ENCODE data around the gene CAMSAP1. TPM values are rescaled to one million over a fixed set of nuclear protein-coding genes. Genes with fewer than 3 reads are reported as not detected.
"Not testable (repeated sequence)": the region's sequence is repeated elsewhere in the genome, so short reads cannot be mapped to it uniquely, and the experiment has no call there.

The CAMSAP1 gene
- total RNA-seq, 4 donors from 2014 or later, result 15.6 to 61.2 (median 43.2) TPM

DNA sequence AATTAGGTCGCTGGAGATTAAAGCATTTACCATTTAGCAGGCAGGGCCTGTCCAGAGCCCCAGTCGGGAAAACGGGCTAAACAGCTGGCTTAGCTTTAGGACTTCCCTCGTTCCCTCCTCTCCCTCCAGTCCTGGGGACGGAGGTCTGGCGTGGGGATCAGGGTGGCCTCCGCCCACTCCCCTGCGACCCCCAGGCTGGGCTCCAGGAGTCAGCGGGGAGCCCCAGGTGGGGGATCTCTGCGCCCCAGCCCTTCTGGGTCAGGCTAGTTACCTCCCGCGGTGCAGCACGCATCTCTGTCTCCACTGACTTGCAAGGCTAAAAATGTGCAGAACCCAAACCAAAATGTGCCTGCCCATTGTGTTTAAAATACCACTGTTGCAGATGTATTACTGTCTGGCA, 16.2 kb upstream of the CAMSAP1 start:
- intact Hi-C loops (cut with DNase I; ENCODE audit: low total_unique reads), result no loop called here
- Histone ChIP-seq H3K36me3 (no peaks in the 10 kb centered on the region), H3K27me3 (no peaks in the 10 kb centered on the region), H3K27ac (no peak overlapping the region), H3K4me1 (no peaks in the 10 kb centered on the region), H3K4me3 (no peak overlapping the region), H3K9me3 (peaks cover 0 to 3% of the 10 kb centered on the region in 2 donors)
- DNase-seq, result no peak
- TF ChIP-seq, protein P1, sequence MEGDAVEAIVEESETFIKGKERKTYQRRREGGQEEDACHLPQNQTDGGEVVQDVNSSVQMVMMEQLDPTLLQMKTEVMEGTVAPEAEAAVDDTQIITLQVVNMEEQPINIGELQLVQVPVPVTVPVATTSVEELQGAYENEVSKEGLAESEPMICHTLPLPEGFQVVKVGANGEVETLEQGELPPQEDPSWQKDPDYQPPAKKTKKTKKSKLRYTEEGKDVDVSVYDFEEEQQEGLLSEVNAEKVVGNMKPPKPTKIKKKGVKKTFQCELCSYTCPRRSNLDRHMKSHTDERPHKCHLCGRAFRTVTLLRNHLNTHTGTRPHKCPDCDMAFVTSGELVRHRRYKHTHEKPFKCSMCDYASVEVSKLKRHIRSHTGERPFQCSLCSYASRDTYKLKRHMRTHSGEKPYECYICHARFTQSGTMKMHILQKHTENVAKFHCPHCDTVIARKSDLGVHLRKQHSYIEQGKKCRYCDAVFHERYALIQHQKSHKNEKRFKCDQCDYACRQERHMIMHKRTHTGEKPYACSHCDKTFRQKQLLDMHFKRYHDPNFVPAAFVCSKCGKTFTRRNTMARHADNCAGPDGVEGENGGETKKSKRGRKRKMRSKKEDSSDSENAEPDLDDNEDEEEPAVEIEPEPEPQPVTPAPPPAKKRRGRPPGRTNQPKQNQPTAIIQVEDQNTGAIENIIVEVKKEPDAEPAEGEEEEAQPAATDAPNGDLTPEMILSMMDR (IDR thresholded peaks at IDR 0.05), result no peak
- no peak for TF ChIP-seq POLR2A (IDR thresholded peaks at IDR 0.05)

DNA sequence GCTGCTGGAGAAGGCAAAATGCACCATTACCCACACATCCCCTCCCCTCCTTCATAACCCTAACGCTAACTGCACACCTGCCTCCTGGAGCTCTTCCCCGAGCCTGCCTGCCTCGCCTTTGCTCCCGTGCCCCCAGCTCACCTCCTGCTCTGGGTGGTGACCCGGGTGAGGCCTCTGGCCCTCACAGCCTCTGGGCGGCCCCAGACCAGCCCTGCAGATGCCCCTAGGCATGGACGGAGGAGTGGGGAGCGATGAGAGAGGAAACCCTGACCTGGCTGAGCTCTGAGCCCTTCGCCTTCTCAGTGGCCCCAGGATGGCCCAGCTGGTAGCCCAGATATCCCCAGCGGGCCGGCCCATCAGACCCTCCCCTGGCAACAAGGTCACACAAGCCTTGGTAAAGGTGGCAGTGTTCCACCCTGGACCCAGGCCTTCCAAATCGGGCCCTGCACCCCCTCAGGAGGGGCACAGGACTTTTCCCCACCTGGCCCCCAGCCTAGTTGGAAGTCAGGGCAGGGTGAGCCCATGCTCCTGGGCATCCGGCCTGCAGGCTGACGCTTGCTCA, 14.5 kb upstream of the CAMSAP1 start:
- peaks cover 0 to 17% of the 10 kb centered on the region in 2 donors for H3K9me3 ChIP-seq
- no peak overlapping the region for H3K27ac ChIP-seq
- H3K27me3 ChIP-seq, result no peaks in the 10 kb centered on the region
- no peak overlapping the region for H3K4me3 ChIP-seq
- no peak for DNase-seq
- H3K4me1 ChIP-seq, result no peaks in the 10 kb centered on the region
- no peak for TF ChIP-seq POLR2A (IDR thresholded peaks at IDR 0.05)
- TF ChIP-seq, protein P1 (IDR thresholded peaks at IDR 0.05), result no peak
- H3K36me3 ChIP-seq, result no peaks in the 10 kb centered on the region
- intact Hi-C loops (cut with DNase I; ENCODE audit: low total_unique reads), result no loop called here

DNA sequence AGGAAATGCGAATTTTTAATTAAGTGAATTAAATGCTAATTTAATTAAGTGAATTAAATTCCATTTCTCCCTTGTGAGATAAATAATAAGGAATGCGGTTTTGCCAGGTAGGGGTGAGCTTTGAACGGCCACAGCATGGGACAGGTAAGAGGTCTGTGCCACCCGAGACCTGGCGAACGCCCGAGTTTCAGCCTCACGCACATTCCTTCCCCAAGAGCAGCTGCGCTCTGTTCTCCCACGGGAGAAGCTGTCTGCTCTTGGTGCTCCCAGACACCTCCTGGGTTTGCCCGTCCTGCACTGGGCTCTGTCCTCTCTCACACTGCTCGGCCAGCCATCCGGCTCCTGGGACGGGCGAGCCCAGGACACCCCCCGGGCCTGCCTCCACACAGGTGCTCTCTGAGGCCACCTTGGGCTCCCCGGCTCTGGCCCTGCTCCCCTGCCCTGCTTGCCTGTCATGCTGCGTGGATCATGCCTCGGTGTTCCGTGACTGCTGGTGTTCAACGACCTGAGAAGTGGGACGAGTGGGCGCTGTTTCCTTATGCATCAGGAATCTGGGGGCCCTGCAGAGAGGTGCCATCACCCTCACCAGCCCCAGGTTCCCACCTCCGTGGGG, 13.7 kb upstream of the CAMSAP1 start:
- Histone ChIP-seq H3K27ac (no peak overlapping the region), H3K4me3 (no peak overlapping the region), H3K27me3 (no peaks in the 10 kb centered on the region), H3K9me3 (peaks cover 0 to 24% of the 10 kb centered on the region in 2 donors), H3K4me1 (no peaks in the 10 kb centered on the region), H3K36me3 (no peaks in the 10 kb centered on the region)
- no peak for DNase-seq
- intact Hi-C loops (cut with DNase I; ENCODE audit: low total_unique reads), result no loop called here
- TF ChIP-seq, protein P1 (IDR thresholded peaks at IDR 0.05), result no peak
- TF ChIP-seq POLR2A (IDR thresholded peaks at IDR 0.05), result no peak

DNA sequence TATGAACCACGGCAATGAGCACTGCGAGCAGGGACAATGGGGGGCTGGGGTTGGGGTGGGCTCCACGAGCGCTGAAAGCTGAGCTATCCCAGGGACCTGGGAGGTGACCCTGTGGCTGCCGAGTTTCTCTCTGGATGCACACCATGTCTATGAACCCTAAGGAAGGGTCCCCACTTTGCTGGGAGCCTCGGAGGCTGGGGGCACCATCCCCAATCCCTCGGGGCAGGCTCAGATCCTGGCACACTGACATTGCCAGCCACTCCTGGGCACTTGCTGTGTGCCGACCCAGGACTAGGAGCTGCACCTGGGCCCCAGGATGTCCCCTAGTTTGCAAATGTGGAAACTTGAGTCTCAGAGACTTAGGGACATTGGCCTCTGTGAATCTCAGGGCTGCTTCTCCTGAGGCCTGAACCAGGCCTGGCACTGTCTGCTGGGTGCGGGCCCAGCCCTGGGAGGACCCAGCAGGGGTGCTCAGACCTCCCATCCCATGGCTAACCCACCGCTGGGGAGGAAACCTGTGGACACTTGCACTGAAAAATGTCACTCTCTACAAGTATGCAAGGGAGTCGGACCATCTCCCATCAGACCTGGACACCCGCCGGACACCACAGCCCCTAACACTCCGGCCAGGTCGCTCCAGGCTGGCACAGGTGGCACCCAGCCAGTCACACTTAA, 13.0 kb upstream of the CAMSAP1 start:
- no peaks in the 10 kb centered on the region for H3K36me3 ChIP-seq
- no peaks in the 10 kb centered on the region for H3K27me3 ChIP-seq
- intact Hi-C loops (cut with DNase I; ENCODE audit: low total_unique reads), result no loop called here
- no peak for DNase-seq
- peaks cover 0 to 31% of the 10 kb centered on the region in 2 donors for H3K9me3 ChIP-seq
- TF ChIP-seq, protein P1 (IDR thresholded peaks at IDR 0.05), result no peak
- TF ChIP-seq POLR2A (IDR thresholded peaks at IDR 0.05), result no peak
- no peaks in the 10 kb centered on the region for H3K4me1 ChIP-seq
- no peak overlapping the region for H3K4me3 ChIP-seq
- H3K27ac ChIP-seq, result no peak overlapping the region

DNA sequence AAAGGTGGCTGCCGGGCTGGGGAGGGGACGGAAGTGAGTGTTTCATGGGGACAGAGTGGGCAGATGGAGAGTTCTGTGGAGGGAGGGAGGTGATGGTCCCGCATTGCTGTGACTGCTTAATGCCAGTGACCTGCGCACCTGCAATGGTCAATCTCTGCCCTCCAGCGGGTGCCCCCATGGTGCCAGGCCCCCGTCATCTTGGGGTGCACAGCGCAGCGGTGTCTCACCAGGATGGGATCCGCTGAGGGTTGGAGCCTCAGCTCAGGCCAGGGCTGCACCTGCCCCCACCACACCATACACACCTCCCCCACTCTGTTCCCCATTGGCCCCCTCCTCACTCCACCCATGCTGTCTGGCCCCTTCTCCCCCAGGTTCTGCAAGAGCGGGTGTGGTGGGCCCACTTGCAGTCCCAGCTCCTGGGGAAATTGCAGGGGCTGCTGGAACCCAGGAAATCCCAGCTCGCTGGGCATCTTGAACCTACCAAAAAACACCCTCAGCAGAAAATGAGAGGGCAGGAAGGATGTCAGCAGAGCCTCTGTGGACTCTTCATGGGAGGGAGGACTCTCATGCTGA, 12.1 kb upstream of the CAMSAP1 start:
- Histone ChIP-seq H3K4me3 (no peak overlapping the region), H3K27ac (no peak overlapping the region), H3K9me3 (peaks cover 0 to 40% of the 10 kb centered on the region in 2 donors), H3K27me3 (no peaks in the 10 kb centered on the region), H3K4me1 (no peaks in the 10 kb centered on the region), H3K36me3 (no peaks in the 10 kb centered on the region)
- intact Hi-C loops (cut with DNase I; ENCODE audit: low total_unique reads), result no loop called here
- DNase-seq, result no peak
- TF ChIP-seq POLR2A (IDR thresholded peaks at IDR 0.05), result no peak
- TF ChIP-seq, protein P1 (IDR thresholded peaks at IDR 0.05), result no peak

DNA sequence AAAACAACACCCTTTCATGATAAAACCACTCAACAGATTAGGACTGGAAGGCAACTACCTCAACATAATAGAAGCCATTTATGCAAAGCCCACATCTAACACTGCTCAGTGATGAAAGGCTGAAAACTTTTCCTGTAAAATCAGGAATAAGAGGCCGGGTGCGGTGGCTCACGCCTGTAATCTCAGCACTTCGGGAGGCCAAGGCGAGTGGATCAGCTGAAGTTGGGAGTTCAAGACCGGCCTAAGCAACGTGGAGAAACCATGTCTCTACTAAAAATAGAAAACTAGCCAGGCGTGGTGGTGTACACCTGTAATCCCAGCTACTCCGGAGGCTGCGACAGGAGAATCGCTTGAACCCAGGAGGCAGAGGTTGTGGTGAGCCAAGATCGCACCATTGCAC, 8.9 kb upstream of the CAMSAP1 start:
- intact Hi-C loops (cut with DNase I; ENCODE audit: low total_unique reads); H3K4me3 ChIP-seq; H3K4me1 ChIP-seq; H3K36me3 ChIP-seq; DNase-seq; H3K27me3 ChIP-seq; H3K27ac ChIP-seq: not testable (repeated sequence)
- H3K9me3 ChIP-seq, result peaks cover 0 to 51% of the 10 kb centered on the region in 2 donors
